ENCODE data around the gene UBE2Q2. TPM values are rescaled to one million over a fixed set of nuclear protein-coding genes. Genes with fewer than 3 reads are reported as not detected.
"Not testable (repeated sequence)": the region's sequence is repeated elsewhere in the genome, so short reads cannot be mapped to it uniquely, and the experiment has no call there.

The UBE2Q2 gene
- total RNA-seq, 1 donor from 2014 or later, result 21.6 TPM

- no peaks in the 10 kb centered on the region for H3K9me3 ChIP-seq
- no peak for TF ChIP-seq POLR2AphosphoS5 (IDR thresholded peaks at IDR 0.05; ENCODE audit: insufficient read depth in 1 of 2, low read depth in 1 of 2)
- no peak for TF ChIP-seq POLR2A (IDR thresholded peaks at IDR 0.05)
- TF ChIP-seq, protein P1, sequence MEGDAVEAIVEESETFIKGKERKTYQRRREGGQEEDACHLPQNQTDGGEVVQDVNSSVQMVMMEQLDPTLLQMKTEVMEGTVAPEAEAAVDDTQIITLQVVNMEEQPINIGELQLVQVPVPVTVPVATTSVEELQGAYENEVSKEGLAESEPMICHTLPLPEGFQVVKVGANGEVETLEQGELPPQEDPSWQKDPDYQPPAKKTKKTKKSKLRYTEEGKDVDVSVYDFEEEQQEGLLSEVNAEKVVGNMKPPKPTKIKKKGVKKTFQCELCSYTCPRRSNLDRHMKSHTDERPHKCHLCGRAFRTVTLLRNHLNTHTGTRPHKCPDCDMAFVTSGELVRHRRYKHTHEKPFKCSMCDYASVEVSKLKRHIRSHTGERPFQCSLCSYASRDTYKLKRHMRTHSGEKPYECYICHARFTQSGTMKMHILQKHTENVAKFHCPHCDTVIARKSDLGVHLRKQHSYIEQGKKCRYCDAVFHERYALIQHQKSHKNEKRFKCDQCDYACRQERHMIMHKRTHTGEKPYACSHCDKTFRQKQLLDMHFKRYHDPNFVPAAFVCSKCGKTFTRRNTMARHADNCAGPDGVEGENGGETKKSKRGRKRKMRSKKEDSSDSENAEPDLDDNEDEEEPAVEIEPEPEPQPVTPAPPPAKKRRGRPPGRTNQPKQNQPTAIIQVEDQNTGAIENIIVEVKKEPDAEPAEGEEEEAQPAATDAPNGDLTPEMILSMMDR (IDR thresholded peaks at IDR 0.05), result peak; percentile 28 to 87 (median 67)
- H3K36me3 ChIP-seq, result no peaks in the 10 kb centered on the region
- H3K4me1 ChIP-seq, result peaks cover 7% of the 10 kb centered on the region
- H3K27me3 ChIP-seq, result no peaks in the 10 kb centered on the region
- DNase-seq (ENCODE audit: extremely low spot score in 2 of 2), result peak in 1 of 2 donors; percentile 84
- H3K4me3 ChIP-seq, result peak overlapping the region; percentile 26 to 47
- no peak overlapping the region for H3K27ac ChIP-seq
- intact Hi-C loops (cut with DNase I), result loop anchor here (10.0 kb wide), 1 partner anchor 117 kb away; no protein-coding TSS in a partner anchor
Measured at GRCh38 chr15:75801859-75802593, 41.2 kb upstream of the UBE2Q2 start.

DNA sequence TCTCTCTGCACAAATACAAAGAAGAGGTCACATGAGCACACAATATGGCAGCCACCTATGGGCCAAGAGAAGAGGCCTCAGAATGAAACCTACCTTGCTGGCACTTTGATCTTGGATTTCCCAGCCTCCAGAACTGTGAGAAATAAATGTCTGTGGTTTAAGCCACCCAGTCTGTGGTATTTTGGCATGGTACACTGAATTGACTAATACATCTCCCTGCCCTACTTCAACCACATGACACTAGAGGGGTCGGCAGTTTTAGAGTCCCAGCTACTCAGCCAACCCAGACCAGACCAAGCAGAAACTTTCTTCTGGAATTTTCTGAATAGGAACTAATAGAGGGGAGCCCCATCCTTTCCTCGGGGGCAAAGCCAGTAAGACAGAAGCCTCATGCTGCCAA lies 35.8 kb upstream of the UBE2Q2 start:
- not testable (repeated sequence) for H3K36me3 ChIP-seq; H3K4me1 ChIP-seq; DNase-seq (ENCODE audit: extremely low spot score in 2 of 2); H3K4me3 ChIP-seq; H3K9me3 ChIP-seq; H3K27ac ChIP-seq; H3K27me3 ChIP-seq
- intact Hi-C loops (cut with DNase I), result loop anchor here (10.0 kb wide), 1 partner anchor 123 kb away; no protein-coding TSS in a partner anchor

GRCh38 chr15:75808009-75808408 lies 35.2 kb upstream of the UBE2Q2 start:
- not testable (repeated sequence) for H3K4me1 ChIP-seq; H3K27me3 ChIP-seq; H3K4me3 ChIP-seq; DNase-seq (ENCODE audit: extremely low spot score in 2 of 2); H3K36me3 ChIP-seq; H3K9me3 ChIP-seq; H3K27ac ChIP-seq
- intact Hi-C loops (cut with DNase I), result loop anchor here (10.0 kb wide), 1 partner anchor 123 kb away; no protein-coding TSS in a partner anchor

DNA sequence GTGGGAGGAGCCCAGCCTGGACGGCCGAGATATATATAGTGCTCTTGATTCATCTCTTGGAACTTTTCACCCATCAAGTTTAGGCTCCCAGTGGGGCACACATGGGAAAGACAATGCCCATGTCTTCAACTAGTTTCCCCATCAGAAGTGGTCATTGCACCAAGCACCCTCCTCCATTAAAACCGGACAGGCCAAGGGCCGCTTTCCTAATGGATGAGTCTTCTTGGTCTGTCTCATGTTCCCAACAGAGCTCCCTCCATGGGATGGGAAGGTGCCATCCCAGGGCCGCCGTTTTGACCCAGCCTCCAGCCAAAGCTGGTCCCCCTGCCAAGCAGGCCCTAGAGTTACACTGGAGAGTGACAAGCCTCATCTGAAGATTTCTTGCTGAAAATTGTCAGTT lies 34.7 kb upstream of the UBE2Q2 start:
- Histone ChIP-seq H3K4me1 (no peaks in the 10 kb centered on the region), H3K27ac (no peak overlapping the region), H3K9me3 (no peaks in the 10 kb centered on the region), H3K4me3 (no peak overlapping the region), H3K27me3 (no peaks in the 10 kb centered on the region), H3K36me3 (no peaks in the 10 kb centered on the region)
- intact Hi-C loops (cut with DNase I), result loop anchor here (10.0 kb wide), 1 partner anchor 124 kb away; no protein-coding TSS in a partner anchor
- peak in 1 of 2 donors; percentile 65 for DNase-seq (ENCODE audit: extremely low spot score in 2 of 2)
- TF ChIP-seq POLR2A (IDR thresholded peaks at IDR 0.05) (no peak), POLR2AphosphoS5 (IDR thresholded peaks at IDR 0.05; ENCODE audit: insufficient read depth in 1 of 2, low read depth in 1 of 2) (no peak)
- TF ChIP-seq, protein P1 (IDR thresholded peaks at IDR 0.05), result no peak

DNA sequence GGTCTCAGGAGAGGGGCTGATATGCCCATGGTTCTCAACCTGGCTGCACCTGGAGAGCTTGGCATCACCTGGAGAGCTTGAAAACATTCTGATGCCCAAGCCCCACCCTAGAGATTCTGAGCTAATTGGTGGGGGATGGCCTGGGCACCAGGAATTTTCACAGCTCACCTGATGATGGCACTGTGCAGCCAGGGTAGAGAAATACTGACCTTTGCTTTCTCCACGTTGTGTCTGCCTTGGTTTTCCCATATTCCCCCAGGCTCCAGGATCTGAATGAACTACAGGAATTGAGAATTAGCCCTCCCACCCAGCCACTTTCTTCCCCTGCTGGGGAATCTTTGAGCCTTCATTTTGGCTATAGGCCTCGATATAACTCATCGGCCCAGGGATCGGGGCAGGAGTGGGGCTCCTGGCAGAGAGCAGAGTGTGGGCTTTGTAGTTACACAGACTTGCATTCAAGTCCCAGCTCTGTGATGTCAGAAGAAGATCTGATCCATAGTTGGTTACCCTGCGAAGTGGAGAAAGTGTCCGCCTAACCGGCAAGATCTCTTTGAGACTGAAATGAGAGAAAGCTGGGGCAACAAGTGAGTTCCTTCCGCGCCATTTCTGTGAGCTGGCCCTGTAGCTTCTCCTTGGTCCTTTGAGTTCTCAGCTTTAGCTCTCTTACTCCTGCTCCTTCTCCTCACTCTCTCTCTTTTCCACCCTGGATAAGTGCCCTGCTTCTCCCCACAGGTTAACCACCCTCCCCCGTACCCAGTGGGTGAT lies 33.1 kb upstream of the UBE2Q2 start:
- DNase-seq (ENCODE audit: extremely low spot score in 2 of 2), result peak in 1 of 2 donors; percentile 72
- TF ChIP-seq POLR2A (IDR thresholded peaks at IDR 0.05), result no peak
- no peak for TF ChIP-seq POLR2AphosphoS5 (IDR thresholded peaks at IDR 0.05; ENCODE audit: insufficient read depth in 1 of 2, low read depth in 1 of 2)
- TF ChIP-seq, protein P1 (IDR thresholded peaks at IDR 0.05), result peak in 1 of 3 experiments; percentile 7
- H3K27ac ChIP-seq, result no peak overlapping the region
- H3K36me3 ChIP-seq, result no peaks in the 10 kb centered on the region
- no peak overlapping the region for H3K4me3 ChIP-seq
- intact Hi-C loops (cut with DNase I), result loop anchor here (10.0 kb wide), 1 partner anchor 125 kb away; no protein-coding TSS in a partner anchor
- no peaks in the 10 kb centered on the region for H3K4me1 ChIP-seq
- no peaks in the 10 kb centered on the region for H3K27me3 ChIP-seq
- no peaks in the 10 kb centered on the region for H3K9me3 ChIP-seq

Measured in vagina (tissue), 2 donors.